ENCODE data around the gene AARS1. TPM values are rescaled to one million over a fixed set of nuclear protein-coding genes. Genes with fewer than 3 reads are reported as not detected.

The AARS1 gene
- total and polyA plus RNA-seq, 2 experiments from 2014 or later, result 73.8 to 79.5 TPM

- TF ChIP-seq, protein P1, sequence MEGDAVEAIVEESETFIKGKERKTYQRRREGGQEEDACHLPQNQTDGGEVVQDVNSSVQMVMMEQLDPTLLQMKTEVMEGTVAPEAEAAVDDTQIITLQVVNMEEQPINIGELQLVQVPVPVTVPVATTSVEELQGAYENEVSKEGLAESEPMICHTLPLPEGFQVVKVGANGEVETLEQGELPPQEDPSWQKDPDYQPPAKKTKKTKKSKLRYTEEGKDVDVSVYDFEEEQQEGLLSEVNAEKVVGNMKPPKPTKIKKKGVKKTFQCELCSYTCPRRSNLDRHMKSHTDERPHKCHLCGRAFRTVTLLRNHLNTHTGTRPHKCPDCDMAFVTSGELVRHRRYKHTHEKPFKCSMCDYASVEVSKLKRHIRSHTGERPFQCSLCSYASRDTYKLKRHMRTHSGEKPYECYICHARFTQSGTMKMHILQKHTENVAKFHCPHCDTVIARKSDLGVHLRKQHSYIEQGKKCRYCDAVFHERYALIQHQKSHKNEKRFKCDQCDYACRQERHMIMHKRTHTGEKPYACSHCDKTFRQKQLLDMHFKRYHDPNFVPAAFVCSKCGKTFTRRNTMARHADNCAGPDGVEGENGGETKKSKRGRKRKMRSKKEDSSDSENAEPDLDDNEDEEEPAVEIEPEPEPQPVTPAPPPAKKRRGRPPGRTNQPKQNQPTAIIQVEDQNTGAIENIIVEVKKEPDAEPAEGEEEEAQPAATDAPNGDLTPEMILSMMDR (IDR thresholded peaks at IDR 0.05; ENCODE audit: poor library complexity), result no peak
- TF ChIP-seq EZH2 (IDR thresholded peaks at IDR 0.05; ENCODE audit: borderline replicate concordance) (no peak), EZH2phosphoT487 (IDR thresholded peaks at IDR 0.05; ENCODE audit: low read depth, severe bottlenecking, unreplicated experiment) (no peak)
- H4K20me1 ChIP-seq (ENCODE audit: insufficient read depth, poor library complexity, severe bottlenecking), result no peaks in the 10 kb centered on the region
- H3K4me2 ChIP-seq, result no peak overlapping the region
- H3K4me1 ChIP-seq (ENCODE audit: insufficient read depth), result no peaks in the 10 kb centered on the region
- H3K27ac ChIP-seq, result no peak overlapping the region
- DNase-seq (ENCODE audit: low spot score), result no peak
- H3K79me2 ChIP-seq, result peaks cover 91% of the 10 kb centered on the region
- no peaks in the 10 kb centered on the region for H3K9me2 ChIP-seq (replicated peaks; ENCODE audit: insufficient read depth)
- no peak overlapping the region for H3K4me3 ChIP-seq
- no peak overlapping the region for H2AFZ ChIP-seq
- 92% methylated on average over 2 of the region's 2 CpGs for WGBS (ENCODE audit: low lambda C conversion rate, missing lambda C conversion rate)
- H3K36me3 ChIP-seq (replicated peaks; ENCODE audit: insufficient read depth, low read depth), result no peaks in the 10 kb centered on the region
- H3K9me3 ChIP-seq (ENCODE audit: low read depth), result no peaks in the 10 kb centered on the region
- no peaks in the 10 kb centered on the region for H3K27me3 ChIP-seq
These were observed 17.6 kb upstream of the AARS1 start for GRCh38 chr16:70306880-70307279.

- Histone ChIP-seq H3K9me2 (replicated peaks; ENCODE audit: insufficient read depth) (no peaks in the 10 kb centered on the region), H3K27me3 (no peaks in the 10 kb centered on the region), H3K4me1 (ENCODE audit: insufficient read depth) (no peaks in the 10 kb centered on the region), H3K79me2 (peaks cover 95% of the 10 kb centered on the region), H4K20me1 (ENCODE audit: insufficient read depth, poor library complexity, severe bottlenecking) (no peaks in the 10 kb centered on the region), H3K36me3 (replicated peaks; ENCODE audit: insufficient read depth, low read depth) (no peaks in the 10 kb centered on the region), H3K9me3 (ENCODE audit: low read depth) (no peaks in the 10 kb centered on the region), H3K4me2 (no peak overlapping the region), H3K4me3 (no peak overlapping the region), H2AFZ (no peak overlapping the region), H3K27ac (no peak overlapping the region)
- no peak for TF ChIP-seq EZH2phosphoT487 (IDR thresholded peaks at IDR 0.05; ENCODE audit: low read depth, severe bottlenecking, unreplicated experiment)
- TF ChIP-seq EZH2 (IDR thresholded peaks at IDR 0.05; ENCODE audit: borderline replicate concordance), result no peak
- TF ChIP-seq, protein P1 (IDR thresholded peaks at IDR 0.05; ENCODE audit: poor library complexity), result no peak
- WGBS (ENCODE audit: low lambda C conversion rate, missing lambda C conversion rate), result 69% methylated on average over 3 of the region's 3 CpGs
- no peak for DNase-seq (ENCODE audit: low spot score)
These were observed 15.7 kb upstream of the AARS1 start for GRCh38 chr16:70304892-70305448.

GRCh38 chr16:70302745-70303144 is 13.4 kb upstream of the AARS1 start:
- 90% methylated on average over 1 of the region's 1 CpG for WGBS (ENCODE audit: low lambda C conversion rate, missing lambda C conversion rate)
- Histone ChIP-seq H3K4me3 (no peak overlapping the region), H3K4me2 (no peak overlapping the region), H2AFZ (no peak overlapping the region), H3K4me1 (ENCODE audit: insufficient read depth) (peaks cover 4% of the 10 kb centered on the region), H3K9me2 (replicated peaks; ENCODE audit: insufficient read depth) (no peaks in the 10 kb centered on the region), H4K20me1 (ENCODE audit: insufficient read depth, poor library complexity, severe bottlenecking) (no peaks in the 10 kb centered on the region), H3K27me3 (no peaks in the 10 kb centered on the region), H3K27ac (no peak overlapping the region), H3K79me2 (peaks cover 81% of the 10 kb centered on the region), H3K36me3 (replicated peaks; ENCODE audit: insufficient read depth, low read depth) (no peaks in the 10 kb centered on the region), H3K9me3 (ENCODE audit: low read depth) (no peaks in the 10 kb centered on the region)
- TF ChIP-seq, protein P1 (IDR thresholded peaks at IDR 0.05; ENCODE audit: poor library complexity), result no peak
- TF ChIP-seq EZH2phosphoT487 (IDR thresholded peaks at IDR 0.05; ENCODE audit: low read depth, severe bottlenecking, unreplicated experiment), result no peak
- TF ChIP-seq EZH2 (IDR thresholded peaks at IDR 0.05; ENCODE audit: borderline replicate concordance), result no peak
- DNase-seq (ENCODE audit: low spot score), result no peak

Measured in hepatocyte (in vitro differentiated cells).